ENCODE measurements around the gene PYCARD. TPM values are rescaled to one million over a fixed set of nuclear protein-coding genes. Genes with fewer than 3 reads are reported as not detected.

The PYCARD gene
- total and polyA plus RNA-seq, 9 of the 15 experiments (the other 6 are each of a cell fraction or from before 2014, with no cell fraction given): 1.3 to 28.4 (median 6.0) TPM

DNA sequence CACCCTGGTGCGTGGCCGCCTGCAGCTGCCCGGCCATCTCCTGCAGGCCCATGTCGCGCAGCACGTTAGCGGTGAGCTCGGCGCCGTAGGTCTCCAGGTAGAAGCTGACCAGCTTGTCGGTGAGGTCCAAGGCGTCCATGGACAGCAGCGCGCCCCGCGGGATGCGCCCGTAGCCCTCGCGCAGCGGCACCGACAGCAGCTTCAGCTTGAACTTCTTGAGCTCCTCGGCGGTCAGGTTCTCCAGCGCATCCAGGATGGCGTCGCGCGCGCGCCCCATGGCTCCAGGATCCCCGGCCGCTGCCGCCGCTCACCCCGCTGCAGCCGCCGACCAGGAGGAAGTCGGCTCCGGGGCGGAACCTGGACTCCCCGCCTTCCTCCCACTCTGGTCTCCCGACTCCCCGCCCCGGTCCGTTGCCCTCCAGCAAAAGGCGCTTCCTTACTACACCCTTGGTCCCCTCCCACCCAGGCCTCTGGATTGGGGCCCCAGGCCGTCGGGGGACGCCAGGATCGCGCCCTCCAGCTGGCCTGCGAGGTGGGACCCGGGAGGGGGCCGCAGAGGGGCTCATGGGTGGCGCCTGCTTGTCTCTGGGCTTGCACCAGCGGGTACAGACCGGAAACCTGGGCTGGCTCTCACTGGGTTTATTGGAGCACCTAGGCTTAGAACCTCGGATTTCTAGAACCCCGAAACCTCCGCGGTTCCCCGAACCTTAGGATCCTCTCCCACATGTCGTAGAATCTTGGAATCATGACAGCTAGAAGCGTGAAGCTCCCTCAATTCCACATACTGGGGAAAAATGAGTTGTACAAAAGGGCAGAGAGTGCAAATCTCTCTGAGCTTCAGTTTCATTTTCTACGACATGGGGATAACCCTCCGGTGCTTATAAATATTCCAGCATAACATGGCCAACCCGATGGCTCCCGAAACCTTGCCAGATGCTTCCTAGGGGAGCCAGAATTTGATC, at the start of gene PYCARD (continued):
- TF ChIP-seq, protein P1, sequence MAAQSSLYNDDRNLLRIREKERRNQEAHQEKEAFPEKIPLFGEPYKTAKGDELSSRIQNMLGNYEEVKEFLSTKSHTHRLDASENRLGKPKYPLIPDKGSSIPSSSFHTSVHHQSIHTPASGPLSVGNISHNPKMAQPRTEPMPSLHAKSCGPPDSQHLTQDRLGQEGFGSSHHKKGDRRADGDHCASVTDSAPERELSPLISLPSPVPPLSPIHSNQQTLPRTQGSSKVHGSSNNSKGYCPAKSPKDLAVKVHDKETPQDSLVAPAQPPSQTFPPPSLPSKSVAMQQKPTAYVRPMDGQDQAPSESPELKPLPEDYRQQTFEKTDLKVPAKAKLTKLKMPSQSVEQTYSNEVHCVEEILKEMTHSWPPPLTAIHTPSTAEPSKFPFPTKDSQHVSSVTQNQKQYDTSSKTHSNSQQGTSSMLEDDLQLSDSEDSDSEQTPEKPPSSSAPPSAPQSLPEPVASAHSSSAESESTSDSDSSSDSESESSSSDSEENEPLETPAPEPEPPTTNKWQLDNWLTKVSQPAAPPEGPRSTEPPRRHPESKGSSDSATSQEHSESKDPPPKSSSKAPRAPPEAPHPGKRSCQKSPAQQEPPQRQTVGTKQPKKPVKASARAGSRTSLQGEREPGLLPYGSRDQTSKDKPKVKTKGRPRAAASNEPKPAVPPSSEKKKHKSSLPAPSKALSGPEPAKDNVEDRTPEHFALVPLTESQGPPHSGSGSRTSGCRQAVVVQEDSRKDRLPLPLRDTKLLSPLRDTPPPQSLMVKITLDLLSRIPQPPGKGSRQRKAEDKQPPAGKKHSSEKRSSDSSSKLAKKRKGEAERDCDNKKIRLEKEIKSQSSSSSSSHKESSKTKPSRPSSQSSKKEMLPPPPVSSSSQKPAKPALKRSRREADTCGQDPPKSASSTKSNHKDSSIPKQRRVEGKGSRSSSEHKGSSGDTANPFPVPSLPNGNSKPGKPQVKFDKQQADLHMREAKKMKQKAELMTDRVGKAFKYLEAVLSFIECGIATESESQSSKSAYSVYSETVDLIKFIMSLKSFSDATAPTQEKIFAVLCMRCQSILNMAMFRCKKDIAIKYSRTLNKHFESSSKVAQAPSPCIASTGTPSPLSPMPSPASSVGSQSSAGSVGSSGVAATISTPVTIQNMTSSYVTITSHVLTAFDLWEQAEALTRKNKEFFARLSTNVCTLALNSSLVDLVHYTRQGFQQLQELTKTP (IDR thresholded peaks at IDR 0.05; ENCODE audit: low read depth in 1 of 2, partially characterized antibody in 2 of 2): no peak
- TF ChIP-seq POLR2A (conservative IDR thresholded peaks at IDR 0.05) (no peak), RBM14 (IDR thresholded peaks at IDR 0.05; ENCODE audit: borderline replicate concordance, insufficient read depth, low read depth, low read length) (no peak), KLF16 (IDR thresholded peaks at IDR 0.05) (no peak), RBBP5 (IDR thresholded peaks at IDR 0.05; ENCODE audit: borderline replicate concordance, insufficient read depth, low read length, poor library complexity, severe bottlenecking) (peak; percentile 49), ZNF184 (CRISPR knock-in tag; IDR thresholded peaks at IDR 0.05) (no peak), ZFPM2 (CRISPR knock-in tag; IDR thresholded peaks at IDR 0.05) (no peak), SRSF7 (optimal IDR thresholded peaks at IDR 0.05; ENCODE audit: low read depth, low read length) (no peak), CCNT2 (IDR thresholded peaks at IDR 0.05; ENCODE audit: borderline replicate concordance, extremely low read depth, insufficient read length, low read depth, low read length) (no peak), BCL6 (CRISPR knock-in tag; IDR thresholded peaks at IDR 0.05) (no peak), CHD1 (IDR thresholded peaks at IDR 0.05; ENCODE audit: low read length) (no peak), RCOR1 (IDR thresholded peaks at IDR 0.05; ENCODE audit: borderline replicate concordance in 1 of 2, low read depth in 2 of 2, low read length in 2 of 2) (no peak), MIER1 (IDR thresholded peaks at IDR 0.05; ENCODE audit: low read depth) (no peak), ZFP1 (CRISPR knock-in tag; IDR thresholded peaks at IDR 0.05) (no peak)
- TF ChIP-seq, protein P2, sequence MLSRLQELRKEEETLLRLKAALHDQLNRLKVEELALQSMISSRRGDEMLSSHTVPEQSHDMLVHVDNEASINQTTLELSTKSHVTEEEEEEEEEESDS (CRISPR knock-in tag; IDR thresholded peaks at IDR 0.05): no peak
- TF ChIP-seq, protein P3, sequence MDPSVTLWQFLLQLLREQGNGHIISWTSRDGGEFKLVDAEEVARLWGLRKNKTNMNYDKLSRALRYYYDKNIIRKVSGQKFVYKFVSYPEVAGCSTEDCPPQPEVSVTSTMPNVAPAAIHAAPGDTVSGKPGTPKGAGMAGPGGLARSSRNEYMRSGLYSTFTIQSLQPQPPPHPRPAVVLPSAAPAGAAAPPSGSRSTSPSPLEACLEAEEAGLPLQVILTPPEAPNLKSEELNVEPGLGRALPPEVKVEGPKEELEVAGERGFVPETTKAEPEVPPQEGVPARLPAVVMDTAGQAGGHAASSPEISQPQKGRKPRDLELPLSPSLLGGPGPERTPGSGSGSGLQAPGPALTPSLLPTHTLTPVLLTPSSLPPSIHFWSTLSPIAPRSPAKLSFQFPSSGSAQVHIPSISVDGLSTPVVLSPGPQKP (CRISPR knock-in tag; IDR thresholded peaks at IDR 0.05): no peak
- TF ChIP-seq, protein P4, sequence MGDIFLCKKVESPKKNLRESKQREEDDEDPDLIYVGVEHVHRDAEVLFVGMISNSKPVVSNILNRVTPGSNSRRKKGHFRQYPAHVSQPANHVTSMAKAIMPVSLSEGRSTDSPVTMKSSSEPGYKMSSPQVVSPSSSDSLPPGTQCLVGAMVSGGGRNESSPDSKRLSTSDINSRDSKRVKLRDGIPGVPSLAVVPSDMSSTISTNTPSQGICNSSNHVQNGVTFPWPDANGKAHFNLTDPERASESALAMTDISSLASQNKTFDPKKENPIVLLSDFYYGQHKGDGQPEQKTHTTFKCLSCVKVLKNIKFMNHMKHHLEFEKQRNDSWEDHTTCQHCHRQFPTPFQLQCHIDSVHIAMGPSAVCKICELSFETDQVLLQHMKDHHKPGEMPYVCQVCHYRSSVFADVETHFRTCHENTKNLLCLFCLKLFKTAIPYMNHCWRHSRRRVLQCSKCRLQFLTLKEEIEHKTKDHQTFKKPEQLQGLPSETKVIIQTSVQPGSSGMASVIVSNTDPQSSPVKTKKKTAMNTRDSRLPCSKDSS (IDR thresholded peaks at IDR 0.05; ENCODE audit: low read depth, partially characterized antibody): no peak
- TF ChIP-seq, protein P5, sequence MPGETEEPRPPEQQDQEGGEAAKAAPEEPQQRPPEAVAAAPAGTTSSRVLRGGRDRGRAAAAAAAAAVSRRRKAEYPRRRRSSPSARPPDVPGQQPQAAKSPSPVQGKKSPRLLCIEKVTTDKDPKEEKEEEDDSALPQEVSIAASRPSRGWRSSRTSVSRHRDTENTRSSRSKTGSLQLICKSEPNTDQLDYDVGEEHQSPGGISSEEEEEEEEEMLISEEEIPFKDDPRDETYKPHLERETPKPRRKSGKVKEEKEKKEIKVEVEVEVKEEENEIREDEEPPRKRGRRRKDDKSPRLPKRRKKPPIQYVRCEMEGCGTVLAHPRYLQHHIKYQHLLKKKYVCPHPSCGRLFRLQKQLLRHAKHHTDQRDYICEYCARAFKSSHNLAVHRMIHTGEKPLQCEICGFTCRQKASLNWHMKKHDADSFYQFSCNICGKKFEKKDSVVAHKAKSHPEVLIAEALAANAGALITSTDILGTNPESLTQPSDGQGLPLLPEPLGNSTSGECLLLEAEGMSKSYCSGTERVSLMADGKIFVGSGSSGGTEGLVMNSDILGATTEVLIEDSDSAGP (CRISPR knock-in tag; IDR thresholded peaks at IDR 0.05): no peak

Measured in K562 (cell line).